ENCODE measurements around the gene GCSAML.

DNA sequence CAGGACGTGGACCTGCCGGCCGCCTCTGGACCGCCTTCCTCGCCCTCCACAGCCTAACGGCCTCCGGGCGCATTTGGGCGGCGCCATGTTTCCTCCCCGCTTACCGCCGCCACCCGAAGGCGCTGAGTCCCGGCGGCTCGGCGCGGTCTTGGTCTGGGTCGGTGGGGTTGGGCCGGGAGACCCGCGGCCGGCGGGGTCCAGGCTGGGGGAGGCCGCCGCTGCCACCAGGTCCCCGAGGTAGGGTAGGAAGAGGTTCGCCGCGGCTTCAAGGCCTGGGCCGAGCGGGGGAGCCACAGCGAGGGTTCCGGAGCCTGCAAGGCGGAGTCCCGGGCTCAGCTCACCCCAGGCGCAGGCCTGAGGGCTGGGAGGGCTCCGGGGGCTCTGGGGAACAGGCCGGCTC, 18.1 kb upstream of the GCSAML start:
- TF ChIP-seq POLR2A (IDR thresholded peaks at IDR 0.05; ENCODE audit: low read depth, low read length) (no peak), TAF1 (IDR thresholded peaks at IDR 0.05; ENCODE audit: borderline replicate concordance, low read depth, low read length) (no peak), POLR2AphosphoS5 (IDR thresholded peaks at IDR 0.05; ENCODE audit: low read depth, low read length) (no peak)
